Thymus (tissue), 11 donors: Measurements from ENCODE around the gene MACC1. TPM values are rescaled to one million over a fixed set of nuclear protein-coding genes. Genes with fewer than 3 reads are reported as not detected.
"Not testable (repeated sequence)": the region's sequence is repeated elsewhere in the genome, so short reads cannot be mapped to it uniquely, and the experiment has no call there.

Source experiments
- DNase-seq, 9 donors: peaks; one replicate each; pipeline ENCODE4 v3.0.0-alpha.2; 2013; ENCODE audit warnings: low spot score in 9 of 9, low read depth in 6 of 9, missing footprints in 1 of 9
- H3K27ac ChIP-seq, 2 donors: one replicate each; pipeline ENCODE4 v1.5.1; 2013; ENCODE audit warnings: control low read depth in 1 of 2, low read depth in 1 of 2, low read length in 1 of 2, mild to moderate bottlenecking in 1 of 2, moderate library complexity in 1 of 2
- H3K27me3 ChIP-seq, 2 donors: one replicate each; pipeline ENCODE4 v1.5.1; 2013; ENCODE audit warnings: low read length in 1 of 2; ENCODE audit not compliant: control insufficient read depth in 2 of 2, insufficient read depth in 1 of 2
- H3K36me3 ChIP-seq, 2 donors: one replicate each; pipeline ENCODE4 v1.5.1; 2013; ENCODE audit warnings: low read length in 1 of 2, mild to moderate bottlenecking in 1 of 2, moderate library complexity in 1 of 2; ENCODE audit not compliant: control insufficient read depth in 2 of 2, insufficient read depth in 2 of 2
- H3K4me1 ChIP-seq, 2 donors: one replicate each; pipeline ENCODE4 v1.5.1; 2013; ENCODE audit warnings: low read length in 2 of 2; ENCODE audit not compliant: control insufficient read depth in 2 of 2, insufficient read depth in 2 of 2
- H3K4me3 ChIP-seq, 2 donors: one replicate each; pipeline ENCODE4 v1.5.1; 2013; ENCODE audit warnings: low read length in 2 of 2, control low read depth in 1 of 2, mild to moderate bottlenecking in 1 of 2
- H3K9me3 ChIP-seq, 2 donors: one replicate each; pipeline ENCODE4 v1.5.1; 2013; ENCODE audit warnings: low read length in 1 of 2, mild to moderate bottlenecking in 1 of 2; ENCODE audit not compliant: control insufficient read depth in 2 of 2, insufficient read depth in 1 of 2
- WGBS: extraction: QIAGEN DNeasy Blood & Tissue Kit; methylation state at CpG from one replicate; pipeline ENCODE4 v1.1.7; 2013; 5-methylcytosine and 5-hydroxymethylcytosine counted together
- polyA plus RNA-seq: library from polyadenylated mRNA; stranded (reverse); fragments of 200-250 nt; gene quantifications from one replicate; pipeline ENCODE4 v1.2.3, GENCODE V29; 2013
- total RNA-seq: library from RNA; stranded (reverse); fragments of 120-200 nt; gene quantifications from one replicate; pipeline ENCODE4 v1.2.4, GENCODE V29; 2013
- donor health status: healthy.

Gene MACC1
- total and polyA plus RNA-seq, 2 donors, result 0.84 to 2.2 TPM

- H3K36me3 ChIP-seq, H3K9me3 ChIP-seq, DNase-seq, H3K27me3 ChIP-seq, H3K4me3 ChIP-seq, H3K4me1 ChIP-seq, H3K27ac ChIP-seq: not testable (repeated sequence)
- 90% methylated on average over 16 of the region's 16 CpGs for WGBS
Observed at GRCh38 chr7:20122653-20123316, 94.4 kb downstream of the MACC1 start.

GRCh38 chr7:20122073-20122472 lies 95.1 kb downstream of the MACC1 start:
- Histone ChIP-seq H3K36me3 (no peaks in the 10 kb centered on the region), H3K27me3 (no peaks in the 10 kb centered on the region), H3K27ac (no peak overlapping the region), H3K9me3 (no peaks in the 10 kb centered on the region), H3K4me3 (no peak overlapping the region), H3K4me1 (no peaks in the 10 kb centered on the region)
- no peak for DNase-seq
- 94% methylated on average over 6 of the region's 6 CpGs for WGBS

DNA sequence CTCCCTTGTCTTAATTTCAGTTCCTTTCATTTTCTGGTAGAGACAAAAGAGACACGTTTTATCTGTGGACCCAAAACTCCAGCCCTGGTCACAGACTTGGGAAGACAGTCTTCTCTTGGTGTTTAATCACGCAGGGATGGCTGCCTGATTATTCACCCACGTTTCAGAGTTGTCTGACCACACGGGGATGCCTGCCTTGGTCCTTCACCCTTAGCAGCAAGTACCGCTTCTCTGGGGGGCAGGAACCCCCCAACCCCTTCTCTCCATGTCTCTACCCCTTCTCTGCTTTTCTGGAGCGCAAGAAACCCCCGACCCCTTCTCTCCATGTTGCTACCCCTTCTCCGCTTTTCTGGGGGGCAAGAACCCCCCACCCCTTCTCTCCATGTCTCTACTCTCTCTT lies 95.8 kb downstream of the MACC1 start:
- H3K9me3 ChIP-seq, result no peaks in the 10 kb centered on the region
- 95% methylated on average over 8 of the region's 8 CpGs for WGBS

GRCh38 chr7:20120611-20121168 lies 96.5 kb downstream of the MACC1 start:
- not testable (repeated sequence) for DNase-seq, H3K4me1 ChIP-seq, H3K4me3 ChIP-seq, H3K36me3 ChIP-seq, H3K9me3 ChIP-seq, H3K27me3 ChIP-seq, H3K27ac ChIP-seq
- WGBS, result 98% methylated on average over 7 of the region's 7 CpGs

More for the DNA sequence above, 95.8 kb downstream of the MACC1 start:
- Histone ChIP-seq H3K4me1 (no peaks in the 10 kb centered on the region), H3K27ac (no peak overlapping the region), H3K4me3 (no peak overlapping the region), H3K27me3 (no peaks in the 10 kb centered on the region), H3K36me3 (no peaks in the 10 kb centered on the region)
- no peak for DNase-seq

GRCh38 chr7:20116869-20117268 lies 100.3 kb downstream of the MACC1 start:
- WGBS, result 93% methylated on average over 3 of the region's 3 CpGs
- no peak for DNase-seq
- Histone ChIP-seq H3K27ac (no peak overlapping the region), H3K36me3 (no peaks in the 10 kb centered on the region), H3K9me3 (no peaks in the 10 kb centered on the region), H3K27me3 (no peaks in the 10 kb centered on the region), H3K4me3 (no peak overlapping the region), H3K4me1 (no peaks in the 10 kb centered on the region)

DNA sequence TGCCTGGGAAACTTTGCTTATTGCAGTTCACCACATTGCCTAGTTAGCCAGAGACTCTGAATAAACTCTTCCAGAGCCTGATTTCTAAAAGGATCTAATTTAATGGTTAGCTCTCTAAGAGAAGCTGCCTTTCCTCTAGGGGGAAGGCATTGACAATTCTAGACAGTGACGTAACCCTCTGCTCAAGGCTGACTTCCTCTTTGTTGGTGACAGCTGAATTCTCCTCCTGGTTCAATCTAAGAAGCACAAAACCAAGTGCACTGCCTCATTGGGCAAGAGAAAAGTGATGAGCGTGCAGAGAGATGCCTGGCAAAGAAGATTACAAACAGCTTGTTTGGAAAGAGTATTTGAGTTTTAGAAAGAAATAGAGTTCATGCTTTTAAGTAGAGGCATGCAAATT lies 102.7 kb downstream of the MACC1 start:
- WGBS, result 29% methylated on average over 2 of the region's 2 CpGs
- peak; percentile 11 to 74 (median 37) for DNase-seq
- H3K9me3 ChIP-seq, result no peaks in the 10 kb centered on the region
- H3K36me3 ChIP-seq, result no peaks in the 10 kb centered on the region
- no peaks in the 10 kb centered on the region for H3K4me1 ChIP-seq
- H3K27ac ChIP-seq, result no peak overlapping the region
- no peak overlapping the region for H3K4me3 ChIP-seq
- H3K27me3 ChIP-seq, result no peaks in the 10 kb centered on the region

DNA sequence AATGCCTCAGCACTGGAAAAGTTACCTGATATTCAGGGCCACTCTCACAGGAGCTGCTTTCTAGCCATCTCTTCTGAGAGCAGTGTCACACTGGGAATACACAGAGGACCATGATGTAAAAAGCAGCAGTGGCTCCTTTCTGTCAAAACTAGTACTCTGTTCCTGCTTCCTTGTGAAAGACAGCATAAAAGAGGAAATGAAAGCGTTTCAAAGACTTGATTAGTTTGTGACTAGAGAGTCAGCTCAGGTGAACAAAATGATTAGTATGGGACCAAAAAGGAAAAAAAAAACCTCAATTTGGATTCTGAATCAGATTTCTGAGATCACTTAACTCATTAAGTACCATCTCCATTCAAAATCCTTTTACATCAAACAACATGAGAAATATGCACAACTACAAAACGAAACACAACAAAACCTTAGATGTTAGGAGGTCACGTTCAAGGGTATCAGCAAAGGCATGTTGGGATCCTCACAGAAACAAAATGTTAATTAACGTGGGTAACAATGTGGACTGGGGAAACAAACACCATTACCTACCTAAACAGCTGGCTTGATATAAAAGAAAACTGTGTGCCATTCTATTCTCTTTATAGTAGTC lies 103.7 kb downstream of the MACC1 start:
- DNase-seq, result peak in 1 of 9 donors; percentile 17
- Histone ChIP-seq H3K4me3 (no peak overlapping the region), H3K27me3 (no peaks in the 10 kb centered on the region), H3K27ac (no peak overlapping the region), H3K36me3 (no peaks in the 10 kb centered on the region), H3K9me3 (no peaks in the 10 kb centered on the region), H3K4me1 (no peaks in the 10 kb centered on the region)
- WGBS, result 75% methylated on average over 4 of the region's 4 CpGs

DNA sequence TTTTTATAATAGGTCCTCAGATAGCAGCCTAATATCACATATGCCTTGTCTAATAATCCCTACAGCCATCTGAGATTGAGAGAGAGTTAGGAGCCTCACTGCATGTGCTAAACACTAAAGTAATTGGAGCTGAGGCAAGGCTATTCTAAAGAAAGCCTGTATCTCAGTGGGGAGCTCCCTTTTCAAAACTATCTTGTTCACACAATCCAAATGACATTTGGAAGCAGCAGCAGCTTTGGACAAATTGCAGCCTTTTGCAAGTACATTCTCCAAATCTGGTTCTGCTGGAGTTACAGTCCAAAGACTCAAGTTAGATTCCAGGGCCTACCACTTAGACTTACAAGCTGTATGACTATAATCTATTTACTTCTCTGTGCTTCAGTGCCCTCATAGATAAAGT lies 104.5 kb downstream of the MACC1 start:
- H3K9me3 ChIP-seq, result no peaks in the 10 kb centered on the region
- H3K4me3 ChIP-seq, result no peak overlapping the region
- no peaks in the 10 kb centered on the region for H3K27me3 ChIP-seq
- H3K36me3 ChIP-seq, result no peaks in the 10 kb centered on the region
- H3K4me1 ChIP-seq, result no peaks in the 10 kb centered on the region
- no peak for DNase-seq
- H3K27ac ChIP-seq, result no peak overlapping the region

- DNase-seq, result no peak
- H3K9me3 ChIP-seq, result no peaks in the 10 kb centered on the region
- H3K36me3 ChIP-seq, result no peaks in the 10 kb centered on the region
- WGBS, result 99% methylated on average over 2 of the region's 2 CpGs
- H3K27me3 ChIP-seq, result no peaks in the 10 kb centered on the region
- no peak overlapping the region for H3K27ac ChIP-seq
- no peaks in the 10 kb centered on the region for H3K4me1 ChIP-seq
- H3K4me3 ChIP-seq, result no peak overlapping the region
Observed at GRCh38 chr7:20111821-20112542, 105.2 kb downstream of the MACC1 start.
